HG03460 (cell line): Measurements from ENCODE around the gene CEP68.
A peak's percentile ranks its signal among the peaks of the same experiment; 100 is the strongest.
"Not testable (repeated sequence)": the region's sequence is repeated elsewhere in the genome, so short reads cannot be mapped to it uniquely, and the experiment has no call there.

ENCODE experiments used
- ATAC-seq: cut with Tn5 transposase; IDR thresholded peaks from one replicate; pipeline ENCODE4 v1.9.1; 2021; ENCODE audit not compliant: unreplicated experiment

The CEP68 gene

GRCh38 chr2:65031341-65032018 is 24.7 kb upstream of the CEP68 start:
- no peak for ATAC-seq

DNA sequence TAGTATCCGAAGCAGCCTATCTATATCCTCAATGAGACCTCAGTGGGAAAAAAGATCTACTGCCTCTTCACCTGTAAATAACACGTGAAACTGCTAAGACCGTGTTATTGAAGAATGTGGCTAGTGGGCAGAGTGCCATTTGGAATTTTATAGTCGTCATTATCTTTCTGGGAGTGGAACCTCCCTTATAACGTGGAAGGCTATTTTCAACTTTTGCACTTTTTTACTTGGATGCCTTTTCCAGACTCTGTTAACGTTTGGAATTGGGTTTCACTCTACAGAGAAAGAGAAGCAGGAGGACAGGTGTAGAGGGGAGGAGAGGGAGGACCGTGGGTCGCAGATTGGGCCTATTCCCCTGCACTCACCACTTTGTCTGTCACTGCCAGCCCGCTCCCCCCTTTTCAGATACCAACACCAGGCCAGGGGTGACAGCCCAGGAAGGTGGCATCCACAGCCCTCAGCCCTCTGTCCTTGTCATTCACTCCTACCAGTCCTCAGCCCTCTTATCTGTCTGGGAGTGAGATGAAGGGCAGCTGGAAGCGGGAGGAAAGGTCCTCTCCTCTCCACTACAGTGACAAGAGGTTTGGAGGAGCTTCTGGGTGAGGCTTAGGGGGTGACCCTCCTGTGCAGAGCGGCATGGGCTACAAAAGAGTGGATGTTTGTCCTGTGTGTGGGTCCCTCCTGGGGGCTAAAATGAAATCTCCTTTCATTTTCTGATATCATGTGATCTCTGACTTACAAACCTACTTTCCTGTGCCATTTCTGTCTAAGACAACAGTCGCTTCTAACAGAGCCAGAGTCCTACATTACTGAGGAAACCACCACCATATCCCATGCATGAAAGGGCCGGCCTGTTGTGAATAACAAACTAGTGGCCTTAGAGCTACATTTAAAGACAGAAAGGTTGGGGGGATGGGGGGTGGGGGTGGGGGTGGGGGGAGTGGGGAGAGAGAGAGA is 23.9 kb upstream of the CEP68 start:
- ATAC-seq: no peak

- no peak for ATAC-seq
Observed at GRCh38 chr2:65033178-65033577, 23.0 kb upstream of the CEP68 start.

DNA sequence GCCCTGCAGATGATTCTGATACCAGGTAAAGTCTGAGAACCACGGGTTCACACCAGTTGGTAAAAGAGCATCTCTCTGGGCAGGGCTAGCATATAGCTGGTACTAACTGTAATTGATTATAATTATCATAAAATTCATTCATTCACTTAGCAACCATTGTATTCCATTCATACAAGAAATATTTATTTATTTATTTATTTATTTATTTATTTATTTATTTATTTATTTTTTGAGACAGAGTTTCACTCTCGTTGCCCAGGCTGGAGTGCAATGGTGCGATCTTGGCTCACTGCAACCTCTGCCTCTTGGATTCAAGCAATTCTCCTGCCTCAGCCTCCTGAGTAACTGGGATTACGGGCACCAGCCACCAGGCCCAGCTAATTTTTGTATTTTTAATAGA is 22.5 kb upstream of the CEP68 start:
- ATAC-seq: not testable (repeated sequence)

GRCh38 chr2:65035351-65035943 is 20.8 kb upstream of the CEP68 start:
- ATAC-seq: no peak

GRCh38 chr2:65037178-65037577 is 19.0 kb upstream of the CEP68 start:
- ATAC-seq: no peak

DNA sequence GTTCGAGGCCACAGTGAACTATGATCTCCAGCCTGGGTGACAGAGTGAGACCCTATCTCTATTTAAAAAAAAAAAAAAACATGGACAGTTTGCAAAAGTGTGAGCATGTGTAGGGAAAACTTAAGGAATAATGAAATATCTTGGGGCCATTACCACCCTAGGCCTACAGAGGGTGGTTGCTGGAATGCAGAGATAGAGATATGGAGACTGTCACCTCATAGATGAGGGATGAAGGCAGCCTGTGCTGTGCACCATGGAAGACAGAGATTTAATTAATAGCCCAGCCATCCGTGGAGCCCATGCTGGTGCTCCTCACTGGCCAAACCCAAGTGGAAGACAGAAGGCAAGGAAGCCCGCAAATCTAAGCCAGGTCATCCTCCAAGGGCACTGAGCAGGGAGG is 16.6 kb upstream of the CEP68 start:
- no peak for ATAC-seq

DNA sequence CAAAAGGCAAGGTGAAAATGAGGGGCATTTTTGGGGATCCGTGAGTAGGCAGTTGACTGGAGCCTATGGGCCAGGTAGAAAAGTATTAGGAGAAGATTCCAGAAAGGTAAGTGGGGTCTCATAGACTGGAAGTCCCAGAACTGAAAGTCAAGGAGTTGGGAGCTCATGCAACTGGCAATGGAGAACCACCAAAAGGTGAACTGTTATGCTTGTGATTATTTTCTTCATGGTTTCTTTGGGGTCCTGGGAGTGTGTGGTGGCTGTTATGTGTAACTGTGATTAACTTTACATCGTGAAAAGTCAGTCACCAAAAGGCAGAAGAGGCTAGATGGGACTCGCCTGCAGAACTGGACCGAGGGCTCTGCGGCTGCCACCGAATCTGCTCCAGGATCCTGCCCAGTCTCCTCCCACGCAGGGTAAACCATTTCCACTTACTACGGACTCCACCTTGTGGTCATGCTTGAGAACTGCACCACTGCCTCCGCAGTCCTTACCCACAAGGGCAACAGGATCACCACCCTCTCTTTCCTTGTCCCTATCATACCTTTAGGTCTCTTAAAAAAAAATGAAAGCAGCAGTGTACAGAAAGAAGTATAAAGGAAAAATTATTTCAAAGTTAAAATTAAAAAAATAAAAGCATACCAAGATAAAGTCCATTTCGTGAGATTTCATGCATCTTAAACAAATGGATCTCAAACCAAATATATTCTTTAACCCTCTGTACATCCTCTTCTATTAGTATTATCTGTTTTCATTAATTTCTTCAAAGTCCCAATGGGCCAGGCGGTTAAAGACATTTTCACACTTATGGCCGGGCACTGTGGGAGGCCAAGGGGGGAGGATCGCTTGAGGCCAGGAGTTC is 15.6 kb upstream of the CEP68 start:
- ATAC-seq: peak; percentile 83

DNA sequence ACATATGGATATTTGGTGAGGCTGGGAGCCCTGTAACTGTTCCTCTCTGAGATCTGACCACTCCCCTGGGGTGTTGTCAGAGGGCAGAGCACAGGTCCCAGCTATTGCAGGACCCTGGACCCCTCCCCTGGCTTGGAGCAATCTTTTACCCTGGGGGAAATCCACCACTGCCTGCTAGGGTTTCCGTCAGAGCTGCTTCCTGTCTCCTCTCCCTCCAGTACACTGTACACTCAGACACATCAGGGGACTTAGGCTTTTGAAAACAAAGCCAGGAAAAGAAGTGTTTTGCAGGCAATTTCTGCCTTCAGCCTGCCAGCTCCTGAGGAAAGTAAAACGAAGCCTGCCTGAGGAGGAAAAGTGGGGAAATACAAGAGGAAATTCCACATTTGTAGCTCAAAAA is 13.2 kb upstream of the CEP68 start:
- ATAC-seq: no peak

GRCh38 chr2:65044097-65044735 is 12.0 kb upstream of the CEP68 start:
- no peak for ATAC-seq

- ATAC-seq: no peak
Observed at GRCh38 chr2:65045651-65046050, 10.6 kb upstream of the CEP68 start.

- ATAC-seq: no peak
Observed at GRCh38 chr2:65046633-65047407, 9.4 kb upstream of the CEP68 start.

DNA sequence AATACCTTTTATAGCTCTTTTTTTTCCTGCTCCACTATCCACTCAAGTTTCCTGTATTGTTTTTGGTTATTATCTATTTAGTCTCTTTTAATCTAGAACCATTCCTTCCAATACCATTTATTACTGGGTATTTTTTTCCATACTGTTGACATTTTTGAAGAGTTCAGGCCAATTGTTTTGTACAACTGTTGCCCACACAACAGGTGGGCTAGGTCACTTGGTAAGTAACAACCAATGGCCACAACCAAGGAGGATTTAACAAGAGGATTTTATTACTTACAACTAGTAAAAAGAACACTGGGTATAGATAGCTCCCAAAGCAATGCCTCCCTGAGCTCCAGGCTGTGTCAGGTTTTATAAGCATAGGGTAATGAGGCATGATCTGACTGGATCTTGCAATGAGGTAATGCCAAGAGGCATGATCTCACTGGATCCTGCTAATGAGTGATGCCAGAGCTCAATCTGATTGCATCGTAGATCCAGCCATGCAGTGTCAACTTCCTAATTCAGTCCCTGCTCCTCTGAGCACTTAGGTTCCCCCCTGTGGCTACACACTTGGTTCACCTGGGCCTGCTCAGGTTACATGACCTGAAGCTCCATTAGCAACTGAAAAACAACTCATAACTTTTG is 7.1 kb upstream of the CEP68 start:
- no peak for ATAC-seq

GRCh38 chr2:65050931-65051330 is 5.3 kb upstream of the CEP68 start:
- ATAC-seq: no peak

DNA sequence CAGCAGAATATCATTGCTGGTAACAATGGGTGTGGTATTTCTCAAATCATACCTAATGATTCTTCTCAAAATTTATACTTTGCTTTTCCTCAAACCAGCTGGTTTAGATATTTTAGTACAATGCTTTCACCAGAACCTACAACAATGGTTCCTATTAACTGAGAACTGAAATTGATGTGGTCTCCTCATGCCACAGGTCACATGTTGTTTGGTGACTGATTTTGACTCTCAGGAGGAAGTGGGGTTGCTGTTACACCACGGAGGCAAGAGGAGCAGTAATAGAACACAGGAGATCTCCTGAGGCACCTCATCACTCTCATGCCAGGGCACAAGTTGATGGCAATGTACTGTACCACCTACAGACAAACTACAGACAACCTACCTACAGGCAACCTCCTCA is 3.0 kb upstream of the CEP68 start:
- peak; percentile 47 for ATAC-seq

DNA sequence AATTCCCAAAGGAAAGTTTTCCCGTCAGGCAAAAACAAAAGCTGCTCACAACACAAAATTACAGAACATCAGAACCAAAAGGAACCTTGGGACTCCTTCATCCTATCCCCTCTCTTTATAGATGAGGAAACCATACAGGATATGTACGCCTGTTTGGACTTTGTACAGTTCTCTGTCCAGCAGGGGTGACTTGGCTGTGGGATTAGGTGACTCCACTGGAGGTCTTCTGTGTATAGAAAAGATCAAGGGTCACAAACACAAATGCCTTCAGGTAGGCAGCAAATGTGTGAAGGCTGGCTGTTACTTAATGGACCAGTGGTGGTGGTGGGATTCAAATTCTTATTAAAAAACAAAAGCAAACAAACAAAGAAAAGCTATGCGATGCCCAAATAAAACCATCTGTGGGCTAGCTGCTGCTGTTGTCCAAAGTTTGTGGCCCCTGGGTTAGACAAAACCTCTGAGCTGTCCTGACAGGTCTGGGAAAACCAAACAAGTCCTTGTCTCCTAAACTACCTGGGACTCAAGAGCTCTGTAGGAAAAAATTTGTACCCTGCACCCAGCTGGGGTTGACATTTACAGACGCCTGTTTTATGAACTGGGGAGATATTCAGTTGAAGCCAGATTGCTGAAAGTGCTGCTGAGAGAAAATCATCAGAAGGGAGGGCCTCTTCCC is 1.3 kb upstream of the CEP68 start:
- no peak for ATAC-seq

GRCh38 chr2:65055422-65056214 is 598 bp upstream of the CEP68 start:
- ATAC-seq: peak; percentile 23

GRCh38 chr2:65057054-65057375 is 799 bp downstream of the CEP68 start:
- ATAC-seq: no peak
